SKM-1 treated with dmso at 0.1 percent for 144 hours (cell line): ENCODE results near the gene RTP2.
A peak's percentile ranks its signal among the peaks of the same experiment; 100 is the strongest.

Source experiments
- DNase-seq: peaks from one replicate; lab custom pipeline; 2025; ENCODE audit not compliant: unreplicated experiment; lab: John Stamatoyannopoulos, UW

The RTP2 gene

GRCh38 chr3:187702507-187703033, at the start of gene RTP2:
RTP2 (minus strand) TSS chr3:187702557; CDS start chr3:187702128, 429 bp downstream.
- no peak for DNase-seq

- DNase-seq: no peak
Measured at GRCh38 chr3:187750513-187751123, 48.3 kb upstream of the RTP2 start.

GRCh38 chr3:187750006-187750512, 47.7 kb upstream of the RTP2 start:
- DNase-seq: no peak

- DNase-seq: peak; percentile 67
Measured at GRCh38 chr3:187748050-187748481, 45.7 kb upstream of the RTP2 start.

GRCh38 chr3:187747506-187747905, 45.1 kb upstream of the RTP2 start:
- no peak for DNase-seq

- no peak for DNase-seq
Measured at GRCh38 chr3:187746442-187747281, 44.3 kb upstream of the RTP2 start.

GRCh38 chr3:187746059-187746441, 43.7 kb upstream of the RTP2 start:
- no peak for DNase-seq

- peak; percentile 95 for DNase-seq
Measured at GRCh38 chr3:187745201-187746058, 43.1 kb upstream of the RTP2 start, which contains the start of gene BCL6. BCL6 (minus strand) TSS chr3:187745468; CDS start chr3:187733693, 11,775 bp downstream.

GRCh38 chr3:187744169-187745151, 42.1 kb upstream of the RTP2 start:
- DNase-seq: peak; percentile 39

GRCh38 chr3:187743195-187744141, 41.1 kb upstream of the RTP2 start:
- DNase-seq: peak; percentile 28

GRCh38 chr3:187742351-187743171, 40.2 kb upstream of the RTP2 start:
- peak; percentile 67 for DNase-seq

- DNase-seq: peak; percentile 89
Measured at GRCh38 chr3:187741403-187742350, 39.3 kb upstream of the RTP2 start.

- peak; percentile 36 for DNase-seq
Measured at GRCh38 chr3:187740421-187741399, 38.4 kb upstream of the RTP2 start.

GRCh38 chr3:187739561-187740332, 37.4 kb upstream of the RTP2 start:
- peak; percentile 78 for DNase-seq
